Subcutaneous adipose tissue (tissue), 4 donors: ENCODE data around the gene PID1. TPM values are rescaled to one million over a fixed set of nuclear protein-coding genes. Genes with fewer than 3 reads are reported as not detected.

ENCODE experiments used
- total RNA-seq, 4 donors: library from RNA; depleted of rRNA; stranded (reverse); fragments of >200 nt; gene quantifications; one replicate each; pipeline ENCODE4 v1.1.0, GENCODE V29; 2016
- TF ChIP-seq, protein P1 (sequence below): fragments of 450-650 bp; IDR thresholded peaks from one replicate; pipeline ENCODE4 v1.5.1; 2016; ENCODE audit warnings: low read depth, mild to moderate bottlenecking, control low read depth, antibody characterized with exemption, moderate library complexity

PID1 gene
- total RNA-seq, 4 donors from 2014 or later, result 25.8 to 59.9 (median 58.4) TPM

DNA sequence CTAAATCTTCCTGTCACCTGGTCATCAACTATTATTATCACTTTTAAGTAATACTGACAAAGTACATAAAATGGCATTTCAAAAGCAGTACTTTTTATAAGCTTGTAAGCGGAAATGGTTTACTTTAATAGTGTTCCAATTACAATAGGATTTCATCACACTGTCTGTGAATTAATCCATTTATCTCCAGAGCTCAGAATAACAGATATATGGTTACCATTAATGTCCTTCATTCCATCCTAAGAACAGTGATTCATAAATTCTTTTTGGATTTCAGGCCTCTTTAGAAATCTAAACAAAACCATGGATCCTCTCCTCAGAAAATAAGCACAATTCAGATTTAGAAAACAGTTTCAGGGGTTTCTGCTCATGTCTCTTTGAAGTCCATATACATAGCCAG lies 68.4 kb downstream of the PID1 start:
- TF ChIP-seq, protein P1, sequence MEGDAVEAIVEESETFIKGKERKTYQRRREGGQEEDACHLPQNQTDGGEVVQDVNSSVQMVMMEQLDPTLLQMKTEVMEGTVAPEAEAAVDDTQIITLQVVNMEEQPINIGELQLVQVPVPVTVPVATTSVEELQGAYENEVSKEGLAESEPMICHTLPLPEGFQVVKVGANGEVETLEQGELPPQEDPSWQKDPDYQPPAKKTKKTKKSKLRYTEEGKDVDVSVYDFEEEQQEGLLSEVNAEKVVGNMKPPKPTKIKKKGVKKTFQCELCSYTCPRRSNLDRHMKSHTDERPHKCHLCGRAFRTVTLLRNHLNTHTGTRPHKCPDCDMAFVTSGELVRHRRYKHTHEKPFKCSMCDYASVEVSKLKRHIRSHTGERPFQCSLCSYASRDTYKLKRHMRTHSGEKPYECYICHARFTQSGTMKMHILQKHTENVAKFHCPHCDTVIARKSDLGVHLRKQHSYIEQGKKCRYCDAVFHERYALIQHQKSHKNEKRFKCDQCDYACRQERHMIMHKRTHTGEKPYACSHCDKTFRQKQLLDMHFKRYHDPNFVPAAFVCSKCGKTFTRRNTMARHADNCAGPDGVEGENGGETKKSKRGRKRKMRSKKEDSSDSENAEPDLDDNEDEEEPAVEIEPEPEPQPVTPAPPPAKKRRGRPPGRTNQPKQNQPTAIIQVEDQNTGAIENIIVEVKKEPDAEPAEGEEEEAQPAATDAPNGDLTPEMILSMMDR, result no peak

GRCh38 chr2:229201521-229201920 lies 69.6 kb downstream of the PID1 start:
- TF ChIP-seq, protein P1, result no peak

- TF ChIP-seq, protein P1, result no peak
Measured at GRCh38 chr2:229199267-229199666, 71.8 kb downstream of the PID1 start.

GRCh38 chr2:229196448-229196847 lies 74.6 kb downstream of the PID1 start:
- TF ChIP-seq, protein P1, result no peak

DNA sequence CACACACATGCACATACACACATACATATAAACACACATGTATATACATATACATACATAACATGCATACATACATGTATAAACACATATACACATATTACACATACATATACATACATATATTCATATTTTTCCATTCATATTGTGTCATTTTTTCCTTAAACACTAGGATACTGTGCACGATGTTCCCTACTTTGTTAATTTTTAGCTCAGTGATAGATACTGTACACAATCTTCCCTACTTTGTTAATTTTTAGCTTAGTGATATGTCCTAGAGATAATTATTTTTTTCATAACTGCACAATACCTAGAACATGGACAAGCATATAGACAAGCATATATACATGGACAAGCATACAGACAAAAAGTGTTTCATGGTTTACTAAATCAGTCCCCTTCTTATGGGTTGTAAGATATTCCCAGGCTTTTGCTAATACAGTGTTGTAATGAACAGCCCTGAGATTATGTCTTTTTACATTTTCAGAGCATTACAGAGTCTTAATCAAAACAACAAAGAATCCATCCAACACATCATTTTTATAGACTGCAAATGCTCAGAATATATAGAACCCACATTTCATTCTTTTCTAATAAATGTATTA lies 75.6 kb downstream of the PID1 start:
- TF ChIP-seq, protein P1, result no peak

- TF ChIP-seq, protein P1, result no peak
Measured at GRCh38 chr2:229193281-229193680, 77.8 kb downstream of the PID1 start.

DNA sequence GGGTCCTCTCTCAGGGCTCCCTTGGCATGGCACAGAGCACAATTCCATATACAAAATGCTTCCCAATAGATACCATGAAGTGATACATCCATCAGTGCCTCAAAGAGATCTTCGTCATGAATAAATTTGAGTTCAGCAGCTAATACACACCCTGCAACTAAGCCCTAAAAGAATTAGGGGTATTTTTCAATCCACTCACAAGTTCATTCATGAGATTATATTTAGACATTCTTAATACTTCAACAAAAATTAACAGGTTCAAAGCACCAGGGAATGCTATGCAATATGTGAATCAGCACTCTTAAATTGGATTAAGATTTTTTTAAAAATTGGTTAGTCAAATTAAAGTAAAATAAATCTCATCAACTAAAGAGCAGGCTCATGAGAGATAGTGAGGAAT lies 79.7 kb downstream of the PID1 start:
- TF ChIP-seq, protein P1, result no peak
